T-helper 17 cell (primary cell): ENCODE measurements around the gene FAHD2A. TPM values are rescaled to one million over a fixed set of nuclear protein-coding genes. Genes with fewer than 3 reads are reported as not detected.
"Not testable (repeated sequence)": the region's sequence is repeated elsewhere in the genome, so short reads cannot be mapped to it uniquely, and the experiment has no call there.

Experiments
- ATAC-seq: fragments of 150-1000 bp; cut with Tn5 transposase; 2 replicates; pipeline ENCODE4 v1.10.0; 2021; ENCODE audit warnings: mild to moderate bottlenecking, moderate library complexity
- DNase-seq, 3 donors: peaks; one replicate each; pipeline versions ENCODE4 v3.0.0 to v3.0.0-alpha.2; 2020 to 2021
- H3K9me3 ChIP-seq: one replicate; pipeline ENCODE4 v1.7.0; 2013; ENCODE audit warnings: low read length, mild to moderate bottlenecking; ENCODE audit not compliant: control insufficient read depth, poor library complexity, severe bottlenecking
- H3K27ac Mint-ChIP-seq: one replicate; pipeline ENCODE4 v1.8.0; 2022; ENCODE audit warnings: mild to moderate bottlenecking, moderate library complexity, mixed read lengths
- H3K27me3 Mint-ChIP-seq: one replicate; pipeline ENCODE4 v1.8.0; 2022; ENCODE audit warnings: mixed read lengths
- H3K36me3 Mint-ChIP-seq: one replicate; pipeline ENCODE4 v1.8.0; 2022; ENCODE audit warnings: low read depth, mixed read lengths
- H3K4me1 Mint-ChIP-seq: one replicate; pipeline ENCODE4 v1.8.0; 2022; ENCODE audit warnings: mild to moderate bottlenecking, mixed read lengths
- H3K4me3 Mint-ChIP-seq: one replicate; pipeline ENCODE4 v1.8.0; 2022; ENCODE audit warnings: mild to moderate bottlenecking, moderate library complexity, mixed read lengths
- total RNA-seq, 4 donors: library from RNA in 2 of 4; stranded (reverse) in 2 of 4; gene quantifications; one replicate each; pipeline ENCODE4 v1.2.3 and lab custom pipeline; 2022 to 2026

FAHD2A gene
- total RNA-seq, 2 donors from 2014 or later: 19.1 to 19.8 TPM

GRCh38 chr2:95463292-95463691 lies 60.8 kb downstream of the FAHD2A start:
- H3K27ac Mint-ChIP-seq, H3K36me3 Mint-ChIP-seq, ATAC-seq, H3K27me3 Mint-ChIP-seq, H3K4me3 Mint-ChIP-seq, H3K9me3 ChIP-seq, DNase-seq, H3K4me1 Mint-ChIP-seq: not testable (repeated sequence)

Other genes with a start within 250 kb of the FAHD2A start
- gene ZNF514, start 242.9 kb upstream of the FAHD2A start, total RNA-seq: 10 to 100 TPM in 1 of 2 donors, 1 to 10 TPM in 1; 9.4 to 12.0 TPM
- 1 to 10 TPM in 1 of 2 donors, under 1 TPM in 1; 0.57 to 2.4 TPM for gene ZNF2, start 236.9 kb upstream of the FAHD2A start, total RNA-seq
- gene ZNF892, start 195.2 kb upstream of the FAHD2A start, total RNA-seq: 1 to 10 TPM; 2.0 to 2.4 TPM
- gene PROM2, start 128.3 kb upstream of the FAHD2A start, total RNA-seq: under 1 TPM in 1 of 2 donors, not detected in 1; 0.77 TPM
- not detected for gene KCNIP3, start 105.4 kb upstream of the FAHD2A start, total RNA-seq
- gene TRIM43B, start 82.0 kb downstream of the FAHD2A start, total RNA-seq: not detected
- gene TRIM43, start 189.3 kb downstream of the FAHD2A start, total RNA-seq: not detected